Measurements from ENCODE around the gene DELE1. TPM values are rescaled to one million over a fixed set of nuclear protein-coding genes. Genes with fewer than 3 reads are reported as not detected.
A peak's percentile ranks its signal among the peaks of the same experiment; 100 is the strongest.

DELE1 gene
- total RNA-seq, 1 experiment from 2014 or later: 81.5 TPM

DNA sequence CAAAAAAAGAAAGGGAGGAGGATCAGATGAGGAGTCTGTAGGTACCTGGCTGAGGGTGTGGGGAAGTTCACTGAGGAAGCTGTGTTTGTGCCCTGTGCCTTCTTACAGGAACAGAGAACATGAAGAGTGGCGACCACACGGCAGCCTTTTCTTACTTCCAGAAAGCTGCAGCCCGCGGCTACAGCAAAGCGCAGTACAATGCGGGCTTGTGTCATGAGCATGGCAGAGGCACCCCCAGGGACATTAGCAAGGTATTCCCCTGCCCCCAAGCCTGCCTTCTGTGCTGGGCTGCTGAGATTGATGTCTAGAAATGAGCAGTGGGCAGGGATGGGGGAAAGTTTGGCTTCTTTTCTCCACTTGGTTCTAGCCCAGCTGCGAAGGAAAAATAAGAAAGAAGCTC, 9.5 kb downstream of the DELE1 start (continued):
- TF ChIP-seq, protein P1, sequence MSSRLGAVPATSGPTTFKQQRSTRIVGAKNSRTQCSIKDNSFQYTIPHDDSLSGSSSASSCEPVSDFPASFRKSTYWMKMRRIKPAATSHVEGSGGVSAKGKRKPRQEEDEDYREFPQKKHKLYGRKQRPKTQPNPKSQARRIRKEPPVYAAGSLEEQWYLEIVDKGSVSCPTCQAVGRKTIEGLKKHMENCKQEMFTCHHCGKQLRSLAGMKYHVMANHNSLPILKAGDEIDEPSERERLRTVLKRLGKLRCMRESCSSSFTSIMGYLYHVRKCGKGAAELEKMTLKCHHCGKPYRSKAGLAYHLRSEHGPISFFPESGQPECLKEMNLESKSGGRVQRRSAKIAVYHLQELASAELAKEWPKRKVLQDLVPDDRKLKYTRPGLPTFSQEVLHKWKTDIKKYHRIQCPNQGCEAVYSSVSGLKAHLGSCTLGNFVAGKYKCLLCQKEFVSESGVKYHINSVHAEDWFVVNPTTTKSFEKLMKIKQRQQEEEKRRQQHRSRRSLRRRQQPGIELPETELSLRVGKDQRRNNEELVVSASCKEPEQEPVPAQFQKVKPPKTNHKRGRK (CRISPR knock-in tag; IDR thresholded peaks at IDR 0.05; ENCODE audit: borderline replicate concordance): no peak
- TF ChIP-seq ZNF263 (CRISPR knock-in tag; IDR thresholded peaks at IDR 0.05; ENCODE audit: low read depth): no peak
- no peak for TF ChIP-seq ATF1 (CRISPR knock-in tag; IDR thresholded peaks at IDR 0.05)
- no peak for TF ChIP-seq ETV6 (CRISPR knock-in tag; IDR thresholded peaks at IDR 0.05)
- TF ChIP-seq CBFB (CRISPR knock-in tag; IDR thresholded peaks at IDR 0.05; ENCODE audit: low read depth): no peak
- no peak for TF ChIP-seq RELA (CRISPR knock-in tag; IDR thresholded peaks at IDR 0.05; ENCODE audit: borderline replicate concordance)
- no peak for TF ChIP-seq ZNF423 (CRISPR knock-in tag; IDR thresholded peaks at IDR 0.05)
- no peak for TF ChIP-seq NR1H2 (CRISPR knock-in tag; IDR thresholded peaks at IDR 0.05)

DNA sequence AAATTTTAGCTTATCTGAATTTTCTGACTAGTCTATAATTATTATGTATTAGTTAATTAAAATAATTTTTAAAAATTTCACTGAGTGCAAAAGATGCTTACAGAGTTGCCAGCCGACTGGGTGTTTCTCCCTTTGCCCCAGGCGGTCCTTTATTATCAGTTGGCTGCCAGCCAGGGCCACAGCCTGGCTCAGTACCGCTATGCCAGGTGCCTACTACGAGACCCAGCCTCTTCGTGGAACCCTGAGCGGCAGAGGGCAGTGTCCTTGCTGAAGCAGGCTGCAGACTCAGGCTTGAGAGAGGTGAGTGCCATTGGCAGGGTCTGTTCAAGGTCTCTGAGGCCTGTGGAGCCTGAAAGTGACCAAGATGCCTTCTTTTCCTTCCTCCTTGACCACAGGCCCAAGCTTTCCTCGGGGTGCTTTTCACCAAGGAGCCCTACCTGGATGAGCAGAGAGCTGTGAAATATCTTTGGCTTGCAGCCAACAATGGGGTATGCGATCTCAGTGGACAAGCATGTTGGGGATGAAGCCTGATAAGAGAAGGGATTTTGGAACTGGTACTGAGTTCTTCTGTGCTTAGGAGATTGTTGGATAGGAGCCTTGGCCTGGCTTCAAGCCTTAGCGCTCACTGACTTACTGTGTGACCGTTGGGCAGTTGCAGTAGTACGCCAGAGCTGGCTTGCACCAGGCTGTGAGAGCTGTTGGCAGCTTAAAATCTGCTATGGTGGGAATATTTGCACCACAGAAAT, 10.6 kb downstream of the DELE1 start:
- TF ChIP-seq, protein P2, sequence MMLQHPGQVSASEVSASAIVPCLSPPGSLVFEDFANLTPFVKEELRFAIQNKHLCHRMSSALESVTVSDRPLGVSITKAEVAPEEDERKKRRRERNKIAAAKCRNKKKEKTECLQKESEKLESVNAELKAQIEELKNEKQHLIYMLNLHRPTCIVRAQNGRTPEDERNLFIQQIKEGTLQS (CRISPR knock-in tag; conservative IDR thresholded peaks at IDR 0.05): no peak
- TF ChIP-seq SMAD4 (CRISPR knock-in tag; IDR thresholded peaks at IDR 0.05): no peak
- TF ChIP-seq SOX15 (CRISPR knock-in tag; IDR thresholded peaks at IDR 0.05): no peak
- TF ChIP-seq, protein P3, sequence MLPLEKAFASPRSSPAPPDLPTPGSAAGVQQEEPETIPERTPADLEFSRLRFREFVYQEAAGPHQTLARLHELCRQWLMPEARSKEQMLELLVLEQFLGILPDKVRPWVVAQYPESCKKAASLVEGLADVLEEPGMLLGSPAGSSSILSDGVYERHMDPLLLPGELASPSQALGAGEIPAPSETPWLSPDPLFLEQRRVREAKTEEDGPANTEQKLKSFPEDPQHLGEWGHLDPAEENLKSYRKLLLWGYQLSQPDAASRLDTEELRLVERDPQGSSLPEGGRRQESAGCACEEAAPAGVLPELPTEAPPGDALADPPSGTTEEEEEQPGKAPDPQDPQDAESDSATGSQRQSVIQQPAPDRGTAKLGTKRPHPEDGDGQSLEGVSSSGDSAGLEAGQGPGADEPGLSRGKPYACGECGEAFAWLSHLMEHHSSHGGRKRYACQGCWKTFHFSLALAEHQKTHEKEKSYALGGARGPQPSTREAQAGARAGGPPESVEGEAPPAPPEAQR (CRISPR knock-in tag; IDR thresholded peaks at IDR 0.05): no peak
- DNase-seq (ENCODE audit: low spot score) (no peak), ATAC-seq (no peak)
- H3K4me3 Mint-ChIP-seq: no peak overlapping the region
- H3K9me3 Mint-ChIP-seq: no peaks in the 10 kb centered on the region
- ChIA-PET POLR2A (no interaction called here), CTCF (interaction anchor here (0.8 to 0.9 kb wide), 2 partner anchors 18 to 242 kb away, joined by 3 read pairs; no protein-coding TSS in a partner anchor)
- no peak overlapping the region for H3K27ac Mint-ChIP-seq
- H3K27me3 Mint-ChIP-seq (ENCODE audit: low read depth): no peaks in the 10 kb centered on the region
- peaks cover 7% of the 10 kb centered on the region; the same call in 1 of the 2 replicates for H3K4me1 Mint-ChIP-seq
- peaks cover 70% of the 10 kb centered on the region for H3K36me3 Mint-ChIP-seq

DNA sequence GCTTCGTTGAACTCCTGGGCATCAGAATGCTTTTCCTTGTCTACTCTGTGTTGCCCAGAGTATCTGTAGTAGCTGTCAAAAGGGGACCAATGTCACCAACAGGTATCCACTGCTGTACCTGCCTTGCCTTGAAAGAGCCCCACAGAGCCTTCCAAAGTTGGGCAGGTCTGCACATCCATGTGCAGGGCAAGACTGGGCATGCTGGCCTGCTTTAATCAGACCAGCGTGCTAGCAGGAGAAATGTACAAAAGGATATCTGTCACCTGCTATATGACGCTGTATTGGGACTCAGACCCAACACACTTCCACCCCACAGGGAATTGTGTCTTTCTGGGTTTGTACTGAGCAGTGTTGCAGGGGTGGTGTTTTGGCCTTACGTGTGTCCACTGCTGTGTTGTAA, 11.9 kb downstream of the DELE1 start:
- H3K4me1 Mint-ChIP-seq: no peaks in the 10 kb centered on the region
- no peaks in the 10 kb centered on the region for H3K27me3 Mint-ChIP-seq (ENCODE audit: low read depth)
- ChIA-PET CTCF (no interaction called here), POLR2A (interaction anchor here (0.5 to 0.6 kb wide), 2 partner anchors 30 to 183 kb away, joined by 3 read pairs; no protein-coding TSS in a partner anchor)
- ATAC-seq (no peak), DNase-seq (ENCODE audit: low spot score) (no peak)
- H3K27ac Mint-ChIP-seq: peak overlapping the region; percentile 75
- H3K36me3 Mint-ChIP-seq: peaks cover 64% of the 10 kb centered on the region
- TF ChIP-seq NR1H2 (CRISPR knock-in tag; IDR thresholded peaks at IDR 0.05): no peak
- no peaks in the 10 kb centered on the region for H3K9me3 Mint-ChIP-seq
- no peak overlapping the region for H3K4me3 Mint-ChIP-seq

DNA sequence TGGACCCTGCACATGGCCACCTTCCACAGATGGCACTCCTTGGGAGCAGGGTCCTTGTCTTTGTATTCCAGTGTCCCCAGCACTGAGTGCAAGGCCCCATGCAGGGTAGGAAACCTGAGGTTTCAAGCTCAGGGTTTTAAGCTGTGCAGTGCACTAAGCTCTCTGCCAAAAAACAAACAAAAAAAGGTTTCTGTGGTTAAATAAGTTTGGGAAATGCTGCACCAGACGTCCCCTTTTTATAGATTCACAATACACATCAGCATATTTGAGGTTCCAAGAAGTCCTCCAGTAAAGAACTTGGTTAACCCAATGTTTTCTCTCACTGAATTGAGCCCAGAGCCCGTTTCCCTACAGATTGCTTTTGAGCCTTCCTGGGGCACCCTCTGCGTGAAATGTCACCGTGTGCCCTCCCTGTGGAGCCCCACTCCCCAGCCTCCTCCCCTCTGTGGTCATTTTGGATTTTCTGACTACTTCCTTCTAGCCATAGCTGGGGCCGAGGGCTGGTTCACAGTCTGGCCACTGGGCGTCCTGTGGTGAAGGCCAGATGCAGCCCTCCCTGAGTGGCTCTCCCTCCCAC, 17.1 kb downstream of the DELE1 start:
- H3K4me3 Mint-ChIP-seq: no peak overlapping the region
- ATAC-seq: peak; percentile 24
- peaks cover 23% of the 10 kb centered on the region for H3K36me3 Mint-ChIP-seq
- ChIA-PET POLR2A (interaction anchor here (0.5 kb wide), 1 partner anchor 223 kb away, joined by 4 read pairs; no protein-coding TSS in a partner anchor), CTCF (interaction anchor here (0.6 to 3.9 kb wide), 14 partner anchors 11 to 463 kb away, joined by 3 to 24 read pairs (median 5); partner anchors contain the start of genes DELE1, PCDH1 and RNF14)
- peaks cover 11% of the 10 kb centered on the region for H3K4me1 Mint-ChIP-seq
- peak overlapping the region; percentile 81 for H3K27ac Mint-ChIP-seq
- DNase-seq (ENCODE audit: low spot score): no peak
- H3K9me3 Mint-ChIP-seq: no peaks in the 10 kb centered on the region
- no peaks in the 10 kb centered on the region; the same call in 1 of the 2 replicates for H3K27me3 Mint-ChIP-seq (ENCODE audit: low read depth)
- TF ChIP-seq RORB (CRISPR knock-in tag; IDR thresholded peaks at IDR 0.05) (no peak), FOXJ3 (CRISPR knock-in tag; IDR thresholded peaks at IDR 0.05; ENCODE audit: borderline replicate concordance) (no peak), ZNF138 (CRISPR knock-in tag; conservative IDR thresholded peaks at IDR 0.05) (no peak), FOXK1 (CRISPR knock-in tag; IDR thresholded peaks at IDR 0.05) (no peak), ZNF263 (CRISPR knock-in tag; IDR thresholded peaks at IDR 0.05; ENCODE audit: low read depth) (no peak), SMAD3 (CRISPR knock-in tag; IDR thresholded peaks at IDR 0.05; ENCODE audit: borderline replicate concordance) (no peak), ESRRA (CRISPR knock-in tag; IDR thresholded peaks at IDR 0.05; ENCODE audit: borderline replicate concordance) (no peak), SOX15 (CRISPR knock-in tag; IDR thresholded peaks at IDR 0.05) (no peak), ZNF416 (CRISPR knock-in tag; IDR thresholded peaks at IDR 0.05) (no peak)
- TF ChIP-seq, protein P4, sequence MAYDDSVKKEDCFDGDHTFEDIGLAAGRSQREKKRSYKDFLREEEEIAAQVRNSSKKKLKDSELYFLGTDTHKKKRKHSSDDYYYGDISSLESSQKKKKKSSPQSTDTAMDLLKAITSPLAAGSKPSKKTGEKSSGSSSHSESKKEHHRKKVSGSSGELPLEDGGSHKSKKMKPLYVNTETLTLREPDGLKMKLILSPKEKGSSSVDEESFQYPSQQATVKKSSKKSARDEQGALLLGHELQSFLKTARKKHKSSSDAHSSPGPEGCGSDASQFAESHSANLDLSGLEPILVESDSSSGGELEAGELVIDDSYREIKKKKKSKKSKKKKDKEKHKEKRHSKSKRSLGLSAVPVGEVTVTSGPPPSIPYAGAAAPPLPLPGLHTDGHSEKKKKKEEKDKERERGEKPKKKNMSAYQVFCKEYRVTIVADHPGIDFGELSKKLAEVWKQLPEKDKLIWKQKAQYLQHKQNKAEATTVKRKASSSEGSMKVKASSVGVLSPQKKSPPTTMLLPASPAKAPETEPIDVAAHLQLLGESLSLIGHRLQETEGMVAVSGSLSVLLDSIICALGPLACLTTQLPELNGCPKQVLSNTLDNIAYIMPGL (CRISPR knock-in tag; IDR thresholded peaks at IDR 0.05): no peak
- TF ChIP-seq, protein P5, sequence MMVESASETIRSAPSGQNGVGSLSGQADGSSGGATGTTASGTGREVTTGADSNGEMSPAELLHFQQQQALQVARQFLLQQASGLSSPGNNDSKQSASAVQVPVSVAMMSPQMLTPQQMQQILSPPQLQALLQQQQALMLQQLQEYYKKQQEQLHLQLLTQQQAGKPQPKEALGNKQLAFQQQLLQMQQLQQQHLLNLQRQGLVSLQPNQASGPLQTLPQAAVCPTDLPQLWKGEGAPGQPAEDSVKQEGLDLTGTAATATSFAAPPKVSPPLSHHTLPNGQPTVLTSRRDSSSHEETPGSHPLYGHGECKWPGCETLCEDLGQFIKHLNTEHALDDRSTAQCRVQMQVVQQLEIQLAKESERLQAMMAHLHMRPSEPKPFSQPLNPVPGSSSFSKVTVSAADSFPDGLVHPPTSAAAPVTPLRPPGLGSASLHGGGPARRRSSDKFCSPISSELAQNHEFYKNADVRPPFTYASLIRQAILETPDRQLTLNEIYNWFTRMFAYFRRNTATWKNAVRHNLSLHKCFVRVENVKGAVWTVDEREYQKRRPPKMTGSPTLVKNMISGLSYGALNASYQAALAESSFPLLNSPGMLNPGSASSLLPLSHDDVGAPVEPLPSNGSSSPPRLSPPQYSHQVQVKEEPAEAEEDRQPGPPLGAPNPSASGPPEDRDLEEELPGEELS (CRISPR knock-in tag; IDR thresholded peaks at IDR 0.05): no peak
